LNCaP clone FGC (cell line): ENCODE results near the gene DIRAS3.

Experiments used
- DNase-seq: peaks from one replicate; pipeline ENCODE4 v3.0.0-alpha.2; 2011; ENCODE audit warnings: low read depth
- H3K4me3 ChIP-seq: 2 replicates; pipeline ENCODE4 v1.5.1; 2011; ENCODE audit warnings: mild to moderate bottlenecking, low read depth, low read length, control low read depth
- TF ChIP-seq, protein P1 (sequence below): IDR thresholded peaks from 2 replicates; pipeline ENCODE4 v1.5.1; 2012; ENCODE audit warnings: mild to moderate bottlenecking; ENCODE audit not compliant: control insufficient read depth, insufficient read depth; ENCODE audit errors: extremely low read depth

Gene DIRAS3, protein sequence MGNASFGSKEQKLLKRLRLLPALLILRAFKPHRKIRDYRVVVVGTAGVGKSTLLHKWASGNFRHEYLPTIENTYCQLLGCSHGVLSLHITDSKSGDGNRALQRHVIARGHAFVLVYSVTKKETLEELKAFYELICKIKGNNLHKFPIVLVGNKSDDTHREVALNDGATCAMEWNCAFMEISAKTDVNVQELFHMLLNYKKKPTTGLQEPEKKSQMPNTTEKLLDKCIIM

GRCh38 chr1:68049941-68050878 lies at the start of gene DIRAS3:
TSS of gene DIRAS3 (minus strand) at chr1:68050627. CDS start at chr1:68047297, 3,330 bp downstream.
- TF ChIP-seq, protein P1, sequence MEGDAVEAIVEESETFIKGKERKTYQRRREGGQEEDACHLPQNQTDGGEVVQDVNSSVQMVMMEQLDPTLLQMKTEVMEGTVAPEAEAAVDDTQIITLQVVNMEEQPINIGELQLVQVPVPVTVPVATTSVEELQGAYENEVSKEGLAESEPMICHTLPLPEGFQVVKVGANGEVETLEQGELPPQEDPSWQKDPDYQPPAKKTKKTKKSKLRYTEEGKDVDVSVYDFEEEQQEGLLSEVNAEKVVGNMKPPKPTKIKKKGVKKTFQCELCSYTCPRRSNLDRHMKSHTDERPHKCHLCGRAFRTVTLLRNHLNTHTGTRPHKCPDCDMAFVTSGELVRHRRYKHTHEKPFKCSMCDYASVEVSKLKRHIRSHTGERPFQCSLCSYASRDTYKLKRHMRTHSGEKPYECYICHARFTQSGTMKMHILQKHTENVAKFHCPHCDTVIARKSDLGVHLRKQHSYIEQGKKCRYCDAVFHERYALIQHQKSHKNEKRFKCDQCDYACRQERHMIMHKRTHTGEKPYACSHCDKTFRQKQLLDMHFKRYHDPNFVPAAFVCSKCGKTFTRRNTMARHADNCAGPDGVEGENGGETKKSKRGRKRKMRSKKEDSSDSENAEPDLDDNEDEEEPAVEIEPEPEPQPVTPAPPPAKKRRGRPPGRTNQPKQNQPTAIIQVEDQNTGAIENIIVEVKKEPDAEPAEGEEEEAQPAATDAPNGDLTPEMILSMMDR: no peak
- DNase-seq: no peak
- H3K4me3 ChIP-seq: peak within 1 kb of the TSS; percentile 21

DNA sequence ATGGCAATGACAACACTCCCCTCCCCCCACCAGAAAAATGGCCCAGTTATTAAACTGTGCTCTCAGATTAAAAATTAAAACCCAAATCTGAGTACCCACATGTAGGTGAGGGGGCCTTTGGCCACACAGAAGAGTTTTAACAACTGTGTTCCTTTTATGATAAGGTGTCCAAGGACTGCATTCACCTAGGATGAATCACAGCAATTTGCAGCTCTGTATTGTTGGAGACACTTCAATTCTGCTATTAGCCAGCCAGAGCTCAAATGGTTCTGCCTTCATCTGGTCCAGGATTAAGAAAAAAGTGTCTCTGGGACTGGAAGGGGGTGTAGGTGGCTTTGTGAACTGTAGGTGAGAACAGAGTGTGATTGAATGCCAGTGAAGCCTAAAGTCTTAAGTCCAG lies 43.3 kb upstream of the DIRAS3 start:
- DNase-seq: no peak
- TF ChIP-seq, protein P1: no peak

GRCh38 chr1:68087184-68087583 lies 36.8 kb upstream of the DIRAS3 start:
- H3K4me3 ChIP-seq: no peak overlapping the region

More for the DNA sequence above, 43.3 kb upstream of the DIRAS3 start:
- H3K4me3 ChIP-seq: no peak overlapping the region

DNA sequence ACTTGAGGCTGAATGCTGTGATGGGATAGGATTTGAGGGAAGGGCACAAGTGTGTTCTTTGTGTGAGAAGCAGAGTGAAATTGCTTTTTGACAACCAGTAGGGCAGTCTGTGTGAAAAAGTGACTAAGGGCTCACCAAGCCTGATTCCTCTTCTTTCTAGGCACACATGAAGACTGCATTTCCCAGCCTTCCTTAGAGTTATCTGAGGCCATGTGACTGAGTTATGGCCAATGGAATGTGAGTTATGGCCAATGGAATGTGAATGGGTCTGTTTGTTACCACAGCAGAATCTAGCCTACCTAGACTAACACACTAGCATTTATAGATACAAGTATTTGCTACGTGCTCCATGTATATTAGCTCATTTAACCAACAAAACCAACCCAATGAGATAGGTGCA lies 35.3 kb upstream of the DIRAS3 start:
- TF ChIP-seq, protein P1: no peak
- no peak overlapping the region for H3K4me3 ChIP-seq
- DNase-seq: no peak

More at GRCh38 chr1:68087184-68087583, 36.8 kb upstream of the DIRAS3 start:
- TF ChIP-seq, protein P1: no peak
- DNase-seq: no peak

DNA sequence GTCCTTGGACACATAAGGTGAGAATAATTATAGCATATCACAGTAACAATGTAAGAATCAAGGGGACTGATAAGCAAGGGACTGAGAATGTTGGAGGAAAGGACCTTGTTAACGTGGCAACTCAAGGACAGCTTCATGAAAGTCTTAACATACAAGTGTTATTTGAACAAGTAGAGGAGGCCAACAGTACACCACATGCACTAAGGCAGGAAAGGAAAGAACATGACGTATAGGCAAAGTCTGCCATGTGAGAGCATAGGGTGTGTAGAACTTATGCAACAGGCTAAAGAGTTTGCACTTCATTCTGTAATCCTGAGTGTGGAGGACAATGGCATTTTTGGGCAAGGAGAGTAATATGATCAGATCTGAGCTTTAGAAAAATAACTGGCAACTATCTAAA lies 33.3 kb upstream of the DIRAS3 start:
- TF ChIP-seq, protein P1: no peak
- no peak for DNase-seq
- no peak overlapping the region for H3K4me3 ChIP-seq

DNA sequence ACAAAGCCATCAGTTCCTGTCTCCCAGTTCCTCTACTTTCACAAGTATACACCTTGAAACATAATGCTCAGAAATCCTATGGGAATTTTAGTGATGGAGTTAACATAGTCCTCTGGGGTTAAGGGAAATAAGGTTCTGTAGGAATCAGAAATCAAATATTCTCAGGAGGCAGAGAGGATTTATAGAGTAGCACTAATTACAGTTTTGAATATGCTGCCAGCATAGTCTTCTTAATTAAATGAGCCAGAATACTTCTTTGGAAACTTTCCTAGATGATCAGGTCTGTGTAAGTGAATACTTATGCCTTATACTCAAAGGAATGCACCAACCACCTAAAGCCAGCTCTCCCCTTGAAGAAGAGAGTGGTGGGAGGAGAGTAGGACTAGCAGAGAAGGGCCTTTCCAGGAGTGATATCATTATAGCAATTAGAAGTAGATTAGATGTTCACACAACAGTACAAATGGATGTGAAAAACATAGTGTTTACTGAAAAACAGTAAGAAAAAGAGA lies 31.4 kb upstream of the DIRAS3 start:
- no peak for DNase-seq
- no peak overlapping the region for H3K4me3 ChIP-seq
- TF ChIP-seq, protein P1: no peak
